ENCODE data around the gene AGTRAP.

The AGTRAP gene

DNA sequence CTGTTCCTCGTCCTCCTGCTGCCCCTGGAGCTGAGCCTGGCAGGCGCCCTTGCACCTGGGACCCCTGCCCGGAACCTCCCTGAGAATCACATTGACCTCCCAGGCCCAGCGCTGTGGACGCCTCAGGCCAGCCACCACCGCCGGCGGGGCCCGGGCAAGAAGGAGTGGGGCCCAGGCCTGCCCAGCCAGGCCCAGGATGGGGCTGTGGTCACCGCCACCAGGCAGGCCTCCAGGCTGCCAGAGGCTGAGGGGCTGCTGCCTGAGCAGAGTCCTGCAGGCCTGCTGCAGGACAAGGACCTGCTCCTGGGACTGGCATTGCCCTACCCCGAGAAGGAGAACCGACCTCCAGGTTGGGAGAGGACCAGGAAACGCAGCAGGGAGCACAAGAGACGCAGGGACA, 29.6 kb upstream of the AGTRAP start:
- DNase-seq (ENCODE audit: low spot score) = no peak

DNA sequence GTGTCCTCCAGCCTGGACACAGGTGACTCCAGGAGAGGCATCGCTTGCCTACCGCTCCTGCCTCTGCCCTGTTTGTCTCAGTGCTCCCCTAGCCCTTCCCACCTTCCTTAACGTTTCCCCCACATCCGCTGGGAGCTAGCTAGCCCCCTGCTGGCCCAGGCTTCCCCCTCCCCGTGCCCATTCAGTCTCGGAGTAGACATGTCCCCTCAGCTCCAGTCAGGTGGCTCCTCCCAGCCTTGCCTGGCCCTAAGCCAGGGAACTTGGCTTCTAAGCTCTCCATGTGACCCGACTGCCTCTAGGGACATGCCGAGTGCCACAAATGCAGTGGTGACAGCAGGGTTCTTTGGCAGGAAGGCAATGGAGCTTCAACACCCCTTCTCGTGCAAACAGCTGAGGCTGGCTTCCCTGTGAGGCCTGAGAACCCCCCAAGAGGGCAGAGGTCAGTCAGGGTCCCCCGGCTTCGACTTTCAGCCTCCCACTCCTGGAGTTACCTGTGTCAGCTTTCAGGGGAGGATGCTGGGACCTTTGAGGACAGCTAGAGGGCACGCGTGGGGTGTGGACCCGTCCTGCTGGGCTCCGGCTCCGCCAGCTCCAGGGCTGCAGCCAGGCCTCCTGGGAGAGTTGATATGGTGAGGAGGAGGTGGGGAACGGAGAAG, 28.2 kb upstream of the AGTRAP start:
- DNase-seq (ENCODE audit: low spot score) = no peak

DNA sequence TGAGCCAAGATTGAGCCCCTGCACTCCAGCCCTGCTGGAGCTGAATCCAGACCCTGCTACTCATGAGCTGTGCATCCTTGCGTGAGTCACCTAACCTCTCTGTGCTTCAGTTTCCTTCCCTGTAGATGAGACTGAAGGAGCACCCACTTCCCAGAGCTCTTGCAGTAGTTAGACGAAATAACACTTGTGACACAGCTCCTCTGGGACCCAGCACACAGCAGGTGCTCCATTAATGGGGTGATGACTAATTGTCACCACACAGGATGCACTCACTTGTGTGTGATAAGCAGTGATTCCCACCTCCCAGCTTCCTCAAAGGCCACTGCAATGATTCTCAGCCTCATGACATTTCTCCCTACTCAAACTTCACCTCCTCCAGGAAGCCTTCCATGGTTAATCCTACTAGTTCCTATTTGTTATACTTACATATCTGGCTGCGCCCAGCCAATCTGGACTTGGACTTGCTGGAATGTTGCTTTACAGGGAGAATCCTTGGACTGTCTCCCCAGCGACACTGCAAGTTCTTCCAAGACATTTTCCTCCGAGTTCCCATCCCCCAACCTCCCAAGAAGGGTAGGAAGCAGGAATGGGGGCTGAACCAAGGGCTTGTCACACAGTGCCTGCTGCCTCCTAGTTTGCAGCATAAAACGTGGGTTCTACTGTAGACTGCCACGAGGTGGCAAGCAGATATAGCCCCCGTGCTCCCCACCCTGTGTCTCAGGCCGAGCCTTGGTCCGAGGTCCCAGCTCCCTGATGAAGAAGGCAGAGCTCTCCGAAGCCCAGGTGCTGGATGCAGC, 27.2 kb upstream of the AGTRAP start:
- DNase-seq (ENCODE audit: low spot score) = peak; percentile 41

DNA sequence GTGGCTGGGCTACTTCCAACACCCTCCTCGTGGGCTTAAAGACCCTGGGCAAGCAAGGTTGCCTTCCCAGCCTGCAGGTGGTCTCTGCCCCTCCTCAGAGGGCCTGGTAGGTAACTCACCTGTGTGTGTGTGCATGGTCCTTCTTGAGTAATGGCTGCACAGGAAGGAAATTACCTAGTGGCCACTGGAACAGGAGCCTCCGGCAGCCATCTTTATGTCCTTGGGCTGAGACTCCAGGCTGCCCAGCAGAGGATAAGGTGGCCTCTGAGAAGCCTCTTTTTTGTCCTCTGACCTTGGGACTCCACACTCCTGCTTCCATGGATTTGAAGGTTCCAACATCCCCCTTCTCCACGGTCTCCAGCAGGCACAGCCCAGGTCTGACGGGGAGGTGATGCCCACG, 24.4 kb upstream of the AGTRAP start:
- DNase-seq (ENCODE audit: low spot score) = no peak

DNA sequence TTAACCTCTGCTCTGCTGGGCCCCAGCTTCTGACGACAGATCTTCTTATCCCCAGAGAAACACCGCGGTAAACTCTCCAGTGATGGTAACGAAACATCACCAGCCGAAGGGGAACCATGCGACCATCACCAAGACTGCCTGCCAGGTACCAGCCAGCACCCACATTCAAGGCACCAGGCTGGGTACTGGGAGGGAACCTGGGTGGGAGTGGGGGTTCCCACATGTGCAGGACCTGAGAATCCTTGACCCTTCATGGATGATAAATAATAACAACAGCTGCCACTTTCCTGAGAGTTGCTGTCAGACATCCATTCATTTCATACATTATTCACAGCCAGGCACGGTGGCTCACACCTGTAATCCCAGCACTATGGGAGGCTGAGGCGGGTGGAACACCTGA, 23.7 kb upstream of the AGTRAP start:
- no peak for DNase-seq (ENCODE audit: low spot score)

DNA sequence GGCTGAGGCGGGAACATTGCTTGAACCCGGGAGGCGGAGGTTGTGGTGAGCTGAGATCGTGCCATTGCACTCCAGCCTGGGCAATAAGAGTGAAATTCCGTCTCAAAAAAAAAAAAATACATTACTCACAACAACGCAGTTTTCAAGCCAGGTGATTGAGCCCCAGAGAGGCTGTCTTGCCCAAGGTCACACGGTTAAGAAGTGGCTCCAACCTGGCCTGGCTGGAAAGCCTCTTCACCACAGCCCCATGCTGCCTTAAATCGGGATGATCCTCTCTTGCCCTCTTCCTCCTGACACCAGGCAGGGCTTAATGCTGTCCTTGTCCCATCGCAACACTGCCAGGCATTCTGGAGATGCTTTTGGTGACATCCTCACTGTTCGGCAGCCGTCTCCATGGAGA, 22.8 kb upstream of the AGTRAP start:
- no peak for DNase-seq (ENCODE audit: low spot score)

DNA sequence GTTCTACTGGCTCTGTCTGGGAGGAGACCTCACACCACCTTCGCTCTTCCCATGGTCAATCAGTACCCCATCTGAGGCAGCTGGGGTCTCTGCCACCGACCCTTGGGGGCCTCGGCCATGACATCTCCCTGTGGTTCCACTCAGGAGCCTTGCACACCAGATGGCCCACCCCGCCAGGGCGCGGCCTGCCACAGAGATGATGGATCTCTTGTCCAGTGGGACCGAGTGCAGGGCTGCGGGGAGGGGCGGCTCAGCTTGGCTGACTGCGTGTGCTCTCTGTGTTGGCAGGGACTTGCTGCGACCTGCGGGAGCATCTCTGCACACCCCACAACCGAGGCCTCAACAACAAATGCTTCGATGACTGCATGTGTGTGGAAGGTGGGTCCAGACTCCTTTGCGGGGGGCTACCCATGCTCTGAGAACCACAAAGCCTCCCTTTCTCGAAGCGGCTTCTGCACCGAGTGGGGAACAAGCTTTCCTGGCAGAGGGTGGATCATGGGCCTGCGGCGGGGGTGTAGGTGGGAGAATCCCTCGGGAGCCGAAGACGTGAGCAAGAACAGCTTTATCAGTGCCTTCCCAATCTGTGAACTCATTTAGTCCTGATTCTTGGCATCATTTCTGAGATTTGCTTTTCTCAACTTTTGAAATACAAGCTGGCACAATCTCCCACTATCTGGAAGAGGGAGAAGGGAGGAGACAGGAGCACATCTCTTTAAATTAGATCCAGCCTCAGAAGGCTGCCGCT, 20.9 kb upstream of the AGTRAP start:
- no peak for DNase-seq (ENCODE audit: low spot score)

DNA sequence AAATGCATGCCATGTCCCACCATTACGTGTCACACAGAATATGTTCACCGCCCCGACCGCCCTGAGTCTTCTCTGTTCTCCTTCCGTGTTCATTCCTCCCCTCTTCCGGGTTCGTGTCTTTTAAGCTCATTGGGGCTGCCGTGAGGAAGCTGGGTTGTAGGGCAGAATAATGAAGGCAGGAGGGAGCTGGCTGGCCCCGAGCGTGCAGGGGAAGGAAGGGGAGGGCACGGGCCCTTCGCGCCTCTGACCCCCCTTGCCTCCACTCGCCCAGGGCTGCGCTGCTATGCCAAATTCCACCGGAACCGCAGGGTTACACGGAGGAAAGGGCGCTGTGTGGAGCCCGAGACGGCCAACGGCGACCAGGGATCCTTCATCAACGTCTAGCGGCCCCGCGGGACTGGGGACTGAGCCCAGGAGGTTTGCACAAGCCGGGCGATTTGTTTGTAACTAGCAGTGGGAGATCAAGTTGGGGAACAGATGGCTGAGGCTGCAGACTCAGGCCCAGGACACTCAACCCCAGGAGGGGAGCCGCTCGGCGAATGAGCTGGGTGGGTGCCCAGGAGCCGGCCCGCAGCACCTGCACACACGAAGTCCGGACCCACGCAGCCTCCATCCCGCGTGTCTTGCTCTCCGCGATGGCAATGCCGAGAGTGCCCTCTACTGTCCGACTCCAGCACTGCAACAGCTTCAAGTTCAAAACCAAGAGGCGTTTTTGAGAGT, 16.5 kb upstream of the AGTRAP start:
- DNase-seq (ENCODE audit: low spot score) = peak; percentile 82

DNA sequence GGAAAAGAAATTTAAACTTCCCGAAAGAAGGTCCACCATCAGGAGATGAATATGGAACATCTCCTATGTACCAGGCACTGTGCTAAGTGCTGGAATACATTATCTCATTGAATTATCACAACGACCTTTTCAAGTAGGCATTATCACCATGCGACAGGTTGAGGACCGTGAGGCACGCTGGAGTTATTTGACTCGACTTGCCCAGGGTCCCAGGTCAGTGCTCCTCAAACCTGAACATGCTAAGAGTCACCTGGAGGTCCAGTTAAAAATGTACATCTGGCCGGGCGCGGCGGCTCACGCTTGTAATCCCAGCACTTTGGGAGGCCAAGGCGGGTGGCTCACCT, 15.9 kb upstream of the AGTRAP start:
- DNase-seq (ENCODE audit: low spot score) = no peak

DNA sequence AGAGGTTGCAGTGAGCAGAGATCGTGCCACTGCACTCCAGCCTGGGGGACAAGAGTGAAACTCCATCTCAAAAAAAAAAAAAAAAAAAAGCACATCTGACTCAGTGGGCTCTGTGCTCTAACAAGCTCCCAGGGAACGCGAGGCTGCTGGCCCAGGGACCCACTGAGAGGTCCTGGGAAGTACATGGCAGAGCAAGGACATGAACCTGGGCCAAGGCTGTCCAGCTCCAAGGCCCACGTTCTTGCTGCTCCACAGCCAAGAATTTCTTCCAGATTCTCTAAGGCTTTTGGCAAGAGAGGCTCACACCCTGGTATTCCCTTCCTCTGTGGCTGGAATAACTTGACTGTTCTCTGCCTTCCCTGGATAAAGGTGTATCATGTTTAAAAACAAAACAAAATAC, 15.4 kb upstream of the AGTRAP start:
- DNase-seq (ENCODE audit: low spot score) = no peak

DNA sequence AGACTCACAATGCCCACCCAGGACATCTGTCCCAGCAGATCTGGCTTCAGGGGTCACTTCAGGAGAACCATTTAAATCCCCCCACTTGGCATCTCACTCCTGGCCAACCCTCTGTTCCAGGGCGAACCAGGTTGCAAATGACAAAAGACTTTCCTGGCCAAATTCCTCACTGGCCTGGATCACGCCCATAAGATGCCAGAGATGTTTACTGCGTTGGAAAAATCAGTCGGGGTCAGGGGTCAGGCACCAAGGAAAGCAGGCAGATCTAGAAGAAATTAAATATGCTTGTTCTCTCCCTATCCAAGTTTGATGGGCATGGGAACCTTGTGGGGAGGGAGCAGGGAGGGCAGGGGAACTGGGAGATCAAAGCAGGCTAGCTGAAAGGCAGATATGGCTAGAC, 14.6 kb upstream of the AGTRAP start:
- no peak for DNase-seq (ENCODE audit: low spot score)

DNA sequence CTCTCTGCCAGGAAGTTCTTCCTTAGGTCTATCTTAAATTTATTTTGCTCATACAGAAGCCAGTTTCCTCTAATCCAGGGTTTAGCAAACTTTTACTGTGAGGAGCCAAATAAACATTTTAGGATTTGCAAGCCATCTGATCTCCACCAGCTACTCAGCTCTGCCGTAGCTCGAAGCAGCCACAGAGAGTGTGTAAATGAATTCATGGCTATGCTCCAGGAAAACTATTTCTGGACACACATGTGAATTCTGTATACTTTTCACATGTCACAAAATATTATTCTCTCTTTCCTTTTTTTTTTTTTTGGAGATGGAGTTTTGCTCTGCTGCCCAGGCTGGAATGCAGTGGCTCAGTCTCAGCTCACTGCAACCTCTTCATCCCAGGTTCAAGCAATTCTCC, 13.4 kb upstream of the AGTRAP start:
- no peak for DNase-seq (ENCODE audit: low spot score)

DNA sequence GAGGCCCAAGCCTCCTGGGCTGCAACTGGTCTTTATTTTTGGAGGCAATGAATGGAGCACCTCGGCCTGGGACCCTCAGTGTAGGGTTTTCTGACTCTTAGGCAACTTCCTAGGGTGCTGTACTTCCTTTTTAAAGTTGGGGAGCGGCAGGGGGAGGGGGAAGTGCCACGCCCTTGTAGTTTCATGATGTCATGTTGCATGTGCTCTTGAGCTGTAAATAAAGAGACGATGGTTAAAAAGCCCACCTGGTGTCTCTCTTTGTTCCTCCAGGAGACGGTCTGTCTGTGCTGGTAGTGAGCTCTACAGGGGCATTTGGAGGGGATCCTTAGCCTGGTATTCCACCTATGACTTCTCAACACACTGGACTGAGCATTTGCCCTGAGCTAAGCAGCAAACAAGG, 10.3 kb upstream of the AGTRAP start:
- no peak for DNase-seq (ENCODE audit: low spot score)

DNA sequence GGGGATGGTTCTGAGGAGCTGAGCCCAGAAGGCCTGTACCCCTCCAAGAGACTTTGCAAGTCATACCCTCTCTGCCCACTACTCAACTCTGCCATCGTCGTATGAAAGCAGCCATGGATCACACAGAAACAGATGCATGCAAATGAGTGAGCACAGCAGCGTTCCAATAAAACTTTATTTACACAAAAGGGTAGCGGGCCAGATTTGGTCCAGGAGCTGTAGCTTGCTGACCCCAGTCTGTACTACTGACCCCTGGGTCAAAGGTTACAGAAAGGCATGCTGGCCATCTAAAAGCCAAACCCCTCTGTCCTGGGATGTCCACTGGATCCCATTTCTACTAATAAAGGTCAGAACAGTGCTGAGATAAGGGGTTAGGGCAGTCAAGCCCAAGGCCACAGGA, 8.8 kb upstream of the AGTRAP start:
- DNase-seq (ENCODE audit: low spot score) = no peak

DNA sequence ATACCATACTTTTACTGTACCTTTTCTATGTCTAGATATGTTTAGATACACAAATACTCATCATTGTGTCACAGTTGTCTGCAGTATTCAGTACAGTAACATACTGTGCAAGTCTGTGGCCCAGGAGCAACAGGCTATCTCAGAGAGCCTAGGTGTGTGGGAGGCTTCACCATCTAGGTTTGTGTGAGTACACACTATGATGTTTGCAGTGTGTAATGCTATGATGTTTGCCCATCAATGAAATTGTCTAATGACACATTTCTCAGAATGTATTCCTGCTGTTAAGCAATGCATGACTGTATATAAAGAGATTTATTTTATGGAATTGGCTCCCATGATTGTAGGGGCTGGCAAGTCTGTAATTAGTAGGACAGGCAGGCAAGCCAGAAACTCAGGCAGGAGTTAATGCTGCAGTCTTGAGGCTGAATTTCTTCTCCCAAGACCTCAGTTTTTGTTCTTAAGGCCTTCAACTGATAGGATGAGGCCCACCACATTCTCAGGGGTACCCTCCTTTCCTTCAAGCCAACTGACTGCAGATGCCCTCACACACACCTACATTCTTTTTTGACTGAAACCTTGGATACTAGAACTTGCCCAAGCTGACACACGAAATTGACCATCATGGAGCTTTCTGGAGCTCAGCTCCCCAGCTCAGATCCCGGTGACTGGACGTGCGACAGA, 7.7 kb upstream of the AGTRAP start:
- DNase-seq (ENCODE audit: low spot score) = no peak

DNA sequence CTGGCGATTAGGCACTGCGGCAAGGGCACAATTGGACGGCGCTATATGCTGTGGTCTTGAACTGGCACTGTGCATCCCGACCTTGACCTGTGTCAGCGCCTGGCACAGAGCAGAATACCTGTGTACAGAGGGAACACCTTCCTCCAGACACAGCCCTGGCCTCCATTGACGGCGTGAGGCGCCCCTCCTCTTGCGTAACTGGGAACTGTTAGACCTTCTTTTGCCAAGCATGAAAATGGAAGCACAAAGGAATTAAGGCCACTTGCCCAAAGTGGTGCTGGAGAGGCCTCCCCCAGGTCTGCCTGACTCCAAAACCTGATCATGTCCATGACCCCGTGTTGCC, 6.8 kb upstream of the AGTRAP start:
- no peak for DNase-seq (ENCODE audit: low spot score)

DNA sequence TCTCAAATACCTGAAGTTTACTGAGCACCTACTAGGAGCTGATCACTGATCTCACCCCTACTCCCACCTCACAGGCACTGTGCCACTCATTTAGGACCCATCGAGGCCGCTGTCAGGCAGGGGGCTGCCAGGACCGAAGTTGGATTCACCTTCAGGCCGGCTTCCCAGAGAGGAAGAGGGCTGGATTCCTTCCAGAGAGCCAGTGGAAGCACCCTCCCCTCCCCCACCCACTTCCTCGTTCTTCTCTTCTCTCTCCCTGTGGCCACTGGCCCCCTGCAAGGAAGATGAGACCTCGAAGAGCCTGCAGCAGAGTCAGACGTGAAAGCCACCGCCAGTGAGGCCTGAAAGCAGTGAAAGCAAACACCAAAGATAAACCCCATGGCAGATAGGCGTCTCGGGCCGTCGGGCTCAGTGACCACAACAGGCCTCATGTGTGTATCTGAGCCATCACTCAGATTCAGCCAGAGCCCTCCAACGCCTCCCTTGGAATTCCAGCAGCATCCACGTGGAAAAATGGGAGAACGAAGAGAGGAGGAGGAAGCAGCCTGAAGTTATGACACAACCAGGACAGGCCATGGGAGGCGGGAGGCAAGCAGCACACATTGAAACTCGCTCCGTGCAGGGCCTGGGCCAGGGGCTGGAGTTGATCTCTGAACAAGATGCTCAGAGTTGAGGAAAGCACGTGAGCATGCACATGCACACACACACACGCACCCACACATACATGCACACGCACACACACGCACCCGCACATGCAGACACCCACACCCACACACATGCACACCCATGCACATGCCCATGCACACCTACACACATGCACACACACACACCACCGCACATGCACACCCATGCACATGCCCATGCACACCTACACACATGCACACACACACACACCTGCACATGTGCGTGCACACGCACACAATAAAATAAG, 6.2 kb upstream of the AGTRAP start:
- DNase-seq (ENCODE audit: low spot score) = peak; percentile 36

DNA sequence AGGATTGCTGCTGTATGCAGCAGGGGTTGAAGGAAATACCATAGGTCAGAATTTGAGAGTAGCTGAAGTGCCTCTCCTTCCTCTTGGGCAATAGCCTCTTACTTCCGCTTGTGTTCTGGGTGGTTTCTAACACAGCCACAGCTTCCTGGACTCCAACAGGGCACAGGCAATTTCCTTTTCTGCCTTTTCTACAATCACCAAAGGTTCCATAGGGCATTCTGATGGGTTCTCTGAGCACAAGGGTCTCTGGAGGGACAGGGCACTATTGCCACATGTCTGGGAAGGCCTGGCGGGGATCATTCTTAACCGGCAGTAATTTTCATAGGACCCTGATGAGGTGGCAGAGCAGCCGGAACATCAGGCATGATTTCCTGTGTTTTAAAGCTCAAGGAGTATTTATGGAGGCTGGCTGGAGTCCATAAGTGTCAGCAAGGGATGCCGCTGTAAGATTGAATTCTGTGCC, 5.5 kb upstream of the AGTRAP start:
- DNase-seq (ENCODE audit: low spot score) = peak; percentile 34

DNA sequence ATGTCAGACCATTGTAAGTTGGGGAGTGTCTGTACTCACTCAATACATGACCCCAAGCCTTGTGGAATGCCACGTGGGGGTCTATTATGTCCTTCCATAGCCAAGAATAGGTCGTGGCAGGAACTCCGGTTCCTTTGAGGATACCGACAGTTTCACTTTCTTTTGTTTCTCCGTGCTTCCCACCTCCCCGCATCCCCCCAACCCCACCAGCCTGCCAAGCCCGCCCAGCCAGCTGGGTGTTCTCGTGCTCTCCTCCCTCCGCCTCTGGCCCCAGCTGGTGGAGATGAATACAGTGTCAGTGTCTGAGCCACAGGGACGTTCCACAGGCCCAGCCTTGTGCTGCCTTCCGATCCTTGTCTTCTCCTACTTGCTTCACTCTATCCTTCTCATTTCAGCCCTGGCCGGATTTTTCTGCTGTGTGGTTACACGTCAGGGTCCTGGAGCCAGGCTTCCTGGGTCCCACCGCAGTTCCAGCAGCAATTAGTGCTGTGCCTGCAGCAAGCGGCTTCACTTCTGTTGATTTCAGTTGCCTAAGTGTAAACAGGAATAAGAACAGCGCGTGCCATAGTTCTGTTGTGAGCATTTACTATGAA, 4.1 kb upstream of the AGTRAP start:
- peak; percentile 92 for DNase-seq (ENCODE audit: low spot score)

DNA sequence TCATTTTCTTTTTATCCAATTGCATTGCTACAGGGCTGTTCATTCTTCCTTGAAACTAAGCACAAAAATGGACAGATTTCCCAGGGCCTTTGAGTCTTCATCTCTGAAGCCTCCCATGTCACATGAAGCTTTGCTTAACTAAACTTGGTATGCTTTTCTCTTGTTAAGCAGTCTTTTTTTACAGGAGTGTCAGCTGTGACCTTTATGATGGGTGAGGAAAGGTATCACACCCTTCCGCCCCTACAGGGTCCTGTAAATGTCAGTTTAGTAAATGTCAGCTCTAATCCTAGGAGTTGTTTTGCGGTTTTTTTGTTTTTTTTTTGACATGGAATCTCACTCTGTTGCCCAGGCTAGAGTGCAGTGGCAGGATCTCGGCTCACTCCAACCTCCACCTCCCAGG, 2.6 kb upstream of the AGTRAP start:
- DNase-seq (ENCODE audit: low spot score) = no peak

DNA sequence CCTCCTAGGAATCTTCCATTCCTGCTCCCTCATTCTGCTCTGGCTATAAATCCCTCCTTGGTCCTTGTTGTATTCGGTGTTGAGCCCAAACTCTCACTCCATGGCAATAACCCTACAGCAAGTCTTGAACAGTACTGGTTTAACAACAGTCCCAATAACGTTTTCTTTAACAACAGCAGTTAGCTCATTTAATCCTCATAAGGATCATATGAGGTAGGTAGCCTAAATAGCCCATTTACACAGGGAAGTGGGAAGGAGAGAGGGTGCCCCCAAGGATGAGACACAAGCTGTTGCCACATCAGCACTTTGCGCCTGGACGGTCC, 444 bp upstream of the AGTRAP start:
- no peak for DNase-seq (ENCODE audit: low spot score)
